Suppressor macrophage treated with lipopolysaccharide for 1 hour (primary cell): ENCODE data around the gene AIP.

Experiments
- DNase-seq, 3 donors: peaks; one replicate each; pipeline ENCODE4 v3.0.0-alpha.2; 2020 to 2022

The AIP gene

DNA sequence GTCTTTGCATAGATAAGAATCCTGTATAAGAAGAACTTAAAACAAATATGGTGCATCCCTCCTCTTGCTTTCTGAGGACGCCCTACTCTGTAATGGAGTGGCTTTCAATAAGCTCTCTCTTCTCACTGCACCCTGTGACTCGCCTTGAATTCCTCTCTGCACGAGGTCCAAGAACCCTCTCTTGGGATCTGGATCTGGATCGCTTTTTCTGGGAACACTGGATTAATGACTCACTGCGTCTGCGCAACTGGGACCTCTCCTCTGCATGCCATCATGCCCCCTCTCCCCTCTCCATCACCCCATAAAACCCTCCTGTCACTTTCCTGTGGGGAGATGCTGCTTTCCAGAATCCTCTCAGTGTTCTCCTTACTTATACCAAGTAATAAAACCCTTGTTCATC, 55.5 kb downstream of the AIP start:
- no peak for DNase-seq

DNA sequence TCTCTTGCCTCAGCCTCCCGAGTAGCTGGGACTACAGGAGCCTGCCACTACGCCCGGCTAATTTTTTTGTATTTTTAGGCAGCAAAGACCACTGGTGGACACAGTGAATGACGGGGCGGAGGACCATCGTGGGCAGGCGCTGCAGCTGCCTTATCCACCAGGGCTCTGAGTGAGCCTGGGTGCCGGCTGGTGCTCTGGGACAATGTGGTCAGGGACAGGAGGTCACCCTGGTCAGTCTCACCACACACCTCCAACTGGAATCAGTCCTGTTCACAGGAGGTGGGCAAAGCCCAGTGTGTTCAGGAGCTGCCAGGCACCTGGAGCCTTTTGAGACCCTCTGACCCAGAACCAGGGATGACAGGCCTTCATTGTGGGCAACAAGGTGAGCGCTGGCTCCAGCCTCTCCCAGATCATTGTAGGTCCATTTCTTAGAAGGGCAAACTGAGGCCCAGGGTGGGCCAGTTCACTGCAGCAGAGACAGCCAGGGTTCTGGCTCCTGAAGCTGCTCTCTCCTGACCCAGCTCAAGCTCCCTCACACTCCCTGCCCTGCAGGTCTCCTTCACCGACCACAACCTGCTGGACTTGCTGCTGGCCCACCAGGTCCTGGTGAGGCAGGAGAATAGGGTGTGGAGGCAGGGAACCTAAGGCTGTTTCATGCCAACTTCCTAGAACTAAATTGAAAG, 56.1 kb downstream of the AIP start:
- no peak for DNase-seq

DNA sequence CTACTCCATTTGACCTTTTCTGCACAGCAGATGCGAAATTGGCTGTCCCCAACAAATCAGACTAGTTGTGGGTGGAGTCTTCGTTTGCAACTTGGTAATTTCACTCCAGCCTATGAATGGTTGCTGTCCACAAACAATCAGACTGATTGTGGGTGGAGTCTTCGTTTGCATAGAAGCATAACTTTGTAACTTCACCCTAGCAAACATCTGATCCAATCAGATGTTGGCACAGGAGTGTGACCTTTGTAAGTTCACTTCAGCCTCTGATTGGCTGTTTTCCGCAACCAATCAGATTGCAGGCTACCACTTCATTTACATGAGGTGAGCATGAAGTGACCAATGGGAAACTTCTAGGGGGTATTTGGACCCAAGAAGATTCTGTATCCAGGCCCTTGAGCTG, 56.7 kb downstream of the AIP start:
- no peak for DNase-seq
